H1 (cell line): Measurements from ENCODE around the gene TDRD12. TPM values are rescaled to one million over a fixed set of nuclear protein-coding genes. Genes with fewer than 3 reads are reported as not detected.

Source experiments
- CTCF ChIA-PET: fragments of 300-600 bp; sonication (Branson Sonifier 250); formaldehyde crosslinking; loops from one replicate; lab custom pipeline; 2021; ENCODE audit not compliant: partially characterized antibody; lab: Charles Lee
- POLR2A ChIA-PET: fragments of 300-600 bp; sonication (Branson Sonifier 250); formaldehyde crosslinking; loops from one replicate; lab custom pipeline; 2021; ENCODE audit warnings: inconsistent platforms; ENCODE audit not compliant: partially characterized antibody; lab: Charles Lee
- DNase-seq, 2 experiments: peaks; one replicate each; pipeline versions ENCODE4 v3.0.0 to v3.0.0-alpha.2; 2010 to 2022; ENCODE audit warnings: low spot score in 2 of 2, low read depth in 1 of 2, mixed read lengths in 1 of 2
- FAIRE-seq: peaks from 2 replicates; lab custom pipeline; 2011; peaks lifted over from hg19 to GRCh38; lab: Jason Lieb, UNC
- H2AFZ ChIP-seq: 2 replicates; pipeline ENCODE4 v1.8.1; 2012; ENCODE audit warnings: low read length, inconsistent platforms
- H2AK5ac ChIP-seq: 2 replicates; pipeline ENCODE4 v1.6.1; 2013; ENCODE audit warnings: low read depth, low read length
- H2BK120ac ChIP-seq: replicated peaks from 2 replicates; pipeline ENCODE3; 2013; ENCODE audit warnings: low read depth, low read length, inconsistent platforms
- H2BK12ac ChIP-seq: 2 replicates; pipeline ENCODE4 v1.6.1; 2013; ENCODE audit warnings: low read depth, low read length
- H2BK15ac ChIP-seq: 2 replicates; pipeline ENCODE4 v1.6.1; 2013; ENCODE audit warnings: low read length
- H2BK20ac ChIP-seq: 2 replicates; pipeline ENCODE4 v1.6.1; 2013; ENCODE audit warnings: low read length
- H2BK5ac ChIP-seq: 2 replicates; pipeline ENCODE4 v1.6.1; 2013; ENCODE audit warnings: low read depth, low read length
- H3K14ac ChIP-seq: 2 replicates; pipeline ENCODE4 v1.6.1; 2013; ENCODE audit warnings: inconsistent platforms; ENCODE audit not compliant: insufficient read length
- H3K18ac ChIP-seq: 2 replicates; pipeline ENCODE4 v1.6.1; 2013; ENCODE audit warnings: low read length; ENCODE audit errors: extremely low read depth
- H3K23ac ChIP-seq: 2 replicates; pipeline ENCODE4 v1.6.1; 2013; ENCODE audit warnings: inconsistent platforms; ENCODE audit not compliant: insufficient read length
- H3K23me2 ChIP-seq: 2 replicates; pipeline ENCODE4 v1.6.1; 2013; ENCODE audit warnings: low read depth, low read length
- H3K27ac ChIP-seq: 2 replicates; pipeline ENCODE4 v1.6.1; 2011; ENCODE audit warnings: low read depth, low read length, inconsistent platforms
- H3K27me3 ChIP-seq, 4 experiments: replicated peaks in 1 of 4; 1 replicate in 1 of 4; 2 replicates in 3 of 4; pipeline versions ENCODE4 v1.6.1 to v1.8.1; 2011 to 2013; ENCODE audit warnings: low read length in 3 of 4, mild to moderate bottlenecking in 3 of 4, inconsistent platforms in 2 of 4, mixed read lengths in 2 of 4, moderate library complexity in 1 of 4; ENCODE audit not compliant: control insufficient read depth in 3 of 4, insufficient read depth in 3 of 4; ENCODE audit errors: extremely low read depth in 1 of 4
- H3K36me3 ChIP-seq, 4 experiments: 2 replicates each; pipeline versions ENCODE4 v1.6.1 to v1.8.1; 2011 to 2013; ENCODE audit warnings: mild to moderate bottlenecking in 4 of 4, low read length in 3 of 4, moderate library complexity in 2 of 4, control low read depth in 1 of 4, inconsistent platforms in 1 of 4; ENCODE audit not compliant: insufficient read depth in 4 of 4, control insufficient read depth in 2 of 4
- H3K4ac ChIP-seq: replicated peaks from 2 replicates; pipeline ENCODE3; 2013; ENCODE audit warnings: low read length, low read depth, mixed read lengths, inconsistent platforms; ENCODE audit not compliant: insufficient read length
- H3K4me1 ChIP-seq, 4 experiments: replicated peaks in 1 of 4; 1 replicate in 1 of 4; 2 replicates in 3 of 4; pipeline versions ENCODE4 v1.6.1 to v1.8.1; 2011 to 2013; ENCODE audit warnings: low read length in 3 of 4, inconsistent platforms in 2 of 4, mixed read lengths in 1 of 4; ENCODE audit not compliant: insufficient read depth in 4 of 4, control insufficient read depth in 3 of 4
- H3K4me2 ChIP-seq, 2 experiments: 2 replicates each; pipeline versions ENCODE4 v1.6.1 to v1.8.1; 2011 to 2013; ENCODE audit warnings: low read depth in 2 of 2, low read length in 2 of 2, control low read depth in 1 of 2, inconsistent platforms in 1 of 2, mild to moderate bottlenecking in 1 of 2; ENCODE audit not compliant: insufficient read depth in 1 of 2
- H3K4me3 ChIP-seq, 4 experiments: fragments of 200-600, 300-600 bp in 1 of 4; sonication (generic), shearing (Covaris generic), sonication (Bioruptor Twin) in 1 of 4; 2 replicates each; pipeline versions ENCODE4 v1.5.1 to v1.8.1; 2011 to 2016; ENCODE audit warnings: low read length in 4 of 4, low read depth in 3 of 4, control low read depth in 2 of 4, inconsistent platforms in 2 of 4, mild to moderate bottlenecking in 2 of 4, mixed read lengths in 1 of 4, moderate library complexity in 1 of 4; ENCODE audit not compliant: insufficient read depth in 2 of 4; ENCODE audit errors: extremely low read depth in 1 of 4
- H3K56ac ChIP-seq: replicated peaks from 2 replicates; pipeline ENCODE3; 2013; ENCODE audit warnings: low read depth, mild to moderate bottlenecking, mixed read lengths, low read length, inconsistent platforms; ENCODE audit not compliant: insufficient read length
- H3K79me1 ChIP-seq: 2 replicates; pipeline ENCODE4 v1.6.1; 2013; ENCODE audit warnings: low read depth, low read length, control low read depth
- H3K79me2 ChIP-seq, 2 experiments: 2 replicates each; pipeline versions ENCODE4 v1.6.1 to v1.8.1; 2012 to 2013; ENCODE audit warnings: low read length in 2 of 2, mild to moderate bottlenecking in 2 of 2, inconsistent platforms in 1 of 2; ENCODE audit not compliant: insufficient read depth in 2 of 2, control insufficient read depth in 1 of 2
- H3K9ac ChIP-seq, 4 experiments: replicated peaks in 1 of 4; 1 replicate in 1 of 4; 2 replicates in 3 of 4; pipeline versions ENCODE4 v1.6.1 to v1.8.1; 2011 to 2013; ENCODE audit warnings: low read depth in 3 of 4, low read length in 3 of 4, control low read depth in 2 of 4, mild to moderate bottlenecking in 2 of 4, moderate library complexity in 2 of 4, inconsistent platforms in 1 of 4; ENCODE audit errors: extremely low read depth in 1 of 4
- H3K9me3 ChIP-seq, 2 experiments: 2 replicates each; pipeline versions ENCODE4 v1.6.1 to v1.8.1; 2012 to 2013; ENCODE audit warnings: mild to moderate bottlenecking in 2 of 2, moderate library complexity in 2 of 2, control low read depth in 1 of 2, inconsistent platforms in 1 of 2, low read depth in 1 of 2, low read length in 1 of 2, mixed read lengths in 1 of 2; ENCODE audit not compliant: insufficient read depth in 2 of 2
- H4K20me1 ChIP-seq, 2 experiments: replicated peaks in 1 of 2; 2 replicates each; pipeline versions ENCODE3 to v1.8.1; 2011 to 2013; ENCODE audit warnings: inconsistent platforms in 2 of 2, low read length in 2 of 2, mild to moderate bottlenecking in 1 of 2; ENCODE audit not compliant: insufficient read depth in 2 of 2, control insufficient read depth in 1 of 2
- H4K5ac ChIP-seq: 2 replicates; pipeline ENCODE4 v1.6.1; 2013; ENCODE audit warnings: low read length, low read depth, mixed read lengths, inconsistent platforms; ENCODE audit not compliant: insufficient read length
- H4K8ac ChIP-seq: 2 replicates; pipeline ENCODE4 v1.8.0; 2013; ENCODE audit warnings: mild to moderate bottlenecking, moderate library complexity, low read length, inconsistent platforms; ENCODE audit not compliant: insufficient read depth; ENCODE audit errors: extremely low read depth
- H4K91ac ChIP-seq: replicated peaks from 2 replicates; pipeline ENCODE3; 2013; ENCODE audit warnings: low read length, mixed read lengths, inconsistent platforms; ENCODE audit not compliant: insufficient read length
- POLR2AphosphoS5 ChIP-seq: IDR thresholded peaks from 2 replicates; pipeline ENCODE4 v1.6.1; 2011; ENCODE audit warnings: low read depth, low read length
- POU5F1 ChIP-seq: IDR thresholded peaks from 2 replicates; pipeline ENCODE4 v1.6.1; 2011; ENCODE audit warnings: low read depth, mild to moderate bottlenecking, low read length, moderate library complexity
- RAD21 ChIP-seq, 2 experiments: IDR thresholded peaks in 1 of 2; conservative IDR thresholded peaks in 1 of 2; 2 replicates each; pipeline ENCODE4 v1.6.1; 2011; ENCODE audit warnings: low read depth in 2 of 2, low read length in 2 of 2, improper control_type of control experiment in 1 of 2, inconsistent platforms in 1 of 2, mild to moderate bottlenecking in 1 of 2, moderate library complexity in 1 of 2
- RBBP5 ChIP-seq: IDR thresholded peaks from 2 replicates; pipeline ENCODE4 v1.7.1; 2012; ENCODE audit warnings: low read depth, mild to moderate bottlenecking, inconsistent platforms, low read length, moderate library complexity, borderline replicate concordance
- TCF12 ChIP-seq: IDR thresholded peaks from 2 replicates; pipeline ENCODE4 v1.6.1; 2011; ENCODE audit warnings: low read depth, mild to moderate bottlenecking, low read length
- WGBS, 2 experiments: shearing (Covaris generic) in 1 of 2; methylation state at CpG; one replicate each; pipeline versions ENCODE4 v1.1.6 to v1.1.7; 2013 to 2015; ENCODE audit warnings: low lambda C conversion rate in 2 of 2, mixed read lengths in 2 of 2, inconsistent platforms in 1 of 2, low coverage in 1 of 2, missing lambda C conversion rate in 1 of 2; ENCODE audit not compliant: insufficient replicate concordance in 2 of 2, insufficient coverage in 1 of 2, insufficient read length in 1 of 2; ENCODE audit errors: extremely low coverage in 1 of 2, missing lambda C conversion rate in 1 of 2; 5-methylcytosine and 5-hydroxymethylcytosine counted together
- polyA plus RNA-seq, 7 experiments: library from polyadenylated mRNA; depleted of rRNA in 3 of 7; stranded (reverse) in 5 of 7; unstranded in 2 of 7; fragments of >200 nt in 5 of 7; fragments of 200-250 nt in 2 of 7; gene quantifications; 1 replicate in 5 of 7; 2 replicates in 1 of 7; 4 replicates in 1 of 7; pipeline versions ENCODE4 v1.2.1 to v1.2.3, GENCODE V29; 2011 to 2013; ENCODE audit warnings: missing spikeins in 2 of 7, mixed read lengths in 2 of 7
- total RNA-seq: library from RNA; stranded (reverse); fragmentation: NEBNext Ultra II Directional; extraction: Animal tissue kit (Norgen Biotek cat#: 25700); gene quantifications from 2 replicates; pipeline ENCODE4 v1.2.1, GENCODE V29; 2021
- TF ChIP-seq, protein P1 (sequence below), 3 experiments: IDR thresholded peaks; 1 replicate in 2 of 3; 2 replicates in 1 of 3; pipeline versions ENCODE4 v1.5.1 to v1.6.1; 2011; ENCODE audit warnings: low read length in 3 of 3, mild to moderate bottlenecking in 3 of 3, inconsistent platforms in 2 of 3, low read depth in 1 of 3, moderate library complexity in 1 of 3; ENCODE audit not compliant: insufficient read depth in 1 of 3; ENCODE audit errors: control extremely low read depth in 1 of 3

TDRD12 gene
- total and polyA plus RNA-seq, 2 of the 8 experiments (the other 6 are each of a cell fraction or from before 2014, with no cell fraction given): 0.39 to 0.88 TPM

DNA sequence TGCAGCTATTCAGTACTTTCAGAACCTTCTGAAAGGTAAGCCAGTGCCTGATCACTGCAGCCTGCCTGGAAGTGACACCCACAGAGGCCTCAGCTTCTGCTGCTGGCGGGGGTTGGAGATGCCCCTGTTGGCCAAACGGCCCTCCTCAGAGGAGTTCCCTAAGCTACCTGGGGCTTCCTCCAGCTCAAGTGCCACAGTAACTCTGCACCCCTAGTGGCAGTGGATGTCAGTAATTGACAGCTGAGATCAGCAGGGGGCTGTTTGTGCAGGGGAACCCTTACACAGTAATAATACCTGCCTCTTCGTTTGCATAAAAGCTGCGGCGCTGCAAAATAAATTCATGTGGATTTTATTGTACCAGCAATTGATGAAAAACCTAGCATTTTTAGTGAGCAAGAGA lies 28.9 kb downstream of the TDRD12 start:
- H2BK12ac ChIP-seq: no peak overlapping the region
- no peak overlapping the region for H4K91ac ChIP-seq
- FAIRE-seq (no peak), DNase-seq (peak in 1 of 2 experiments; percentile 44)
- no peak overlapping the region for H4K5ac ChIP-seq
- WGBS, 2 experiments: 87% methylated on average over 5 of the region's 5 CpGs; no CpG with 5 or more reads in 1 of the 2 experiments
- H3K4me3 ChIP-seq: no peak overlapping the region
- H3K4me2 ChIP-seq: no peak overlapping the region
- no peak overlapping the region for H3K23ac ChIP-seq
- H3K18ac ChIP-seq: no peak overlapping the region
- H3K36me3 ChIP-seq: no peaks in the 10 kb centered on the region
- no peak overlapping the region for H2BK20ac ChIP-seq
- H4K8ac ChIP-seq: no peak overlapping the region; the same call in 1 of the 2 replicates
- no peak overlapping the region for H3K27ac ChIP-seq
- no peak overlapping the region for H3K14ac ChIP-seq
- no peaks in the 10 kb centered on the region for H4K20me1 ChIP-seq
- H2AFZ ChIP-seq: no peak overlapping the region
- no peak overlapping the region for H2AK5ac ChIP-seq
- H3K4ac ChIP-seq: no peak overlapping the region
- ChIA-PET POLR2A (interaction anchor here (1.2 kb wide), 1 partner anchor 39 kb away, joined by 4 read pairs; no protein-coding TSS in a partner anchor), CTCF (interaction anchor here (0.5 to 1.8 kb wide), 11 partner anchors 10 to 216 kb away, joined by 3 to 6 read pairs (median 4); no protein-coding TSS in a partner anchor)
- no peak overlapping the region for H2BK15ac ChIP-seq
- H3K27me3 ChIP-seq: no peaks in the 10 kb centered on the region
- no peak overlapping the region for H3K9ac ChIP-seq
- H3K79me2 ChIP-seq: no peaks in the 10 kb centered on the region
- no peaks in the 10 kb centered on the region for H3K9me3 ChIP-seq
- no peaks in the 10 kb centered on the region for H3K79me1 ChIP-seq
- H2BK120ac ChIP-seq: no peak overlapping the region
- TF ChIP-seq POU5F1: no peak
- TF ChIP-seq RAD21 (IDR thresholded peaks at IDR 0.05 in 1 of 2, conservative IDR thresholded peaks at IDR 0.05 in 1 of 2; ENCODE audit: low read depth in 2 of 2, low read length in 2 of 2): peak in 1 of 2 experiments; percentile 34; a peak in 1 of 4 replicates
- TF ChIP-seq RBBP5: no peak
- TF ChIP-seq POLR2AphosphoS5: no peak
- TF ChIP-seq, protein P1, sequence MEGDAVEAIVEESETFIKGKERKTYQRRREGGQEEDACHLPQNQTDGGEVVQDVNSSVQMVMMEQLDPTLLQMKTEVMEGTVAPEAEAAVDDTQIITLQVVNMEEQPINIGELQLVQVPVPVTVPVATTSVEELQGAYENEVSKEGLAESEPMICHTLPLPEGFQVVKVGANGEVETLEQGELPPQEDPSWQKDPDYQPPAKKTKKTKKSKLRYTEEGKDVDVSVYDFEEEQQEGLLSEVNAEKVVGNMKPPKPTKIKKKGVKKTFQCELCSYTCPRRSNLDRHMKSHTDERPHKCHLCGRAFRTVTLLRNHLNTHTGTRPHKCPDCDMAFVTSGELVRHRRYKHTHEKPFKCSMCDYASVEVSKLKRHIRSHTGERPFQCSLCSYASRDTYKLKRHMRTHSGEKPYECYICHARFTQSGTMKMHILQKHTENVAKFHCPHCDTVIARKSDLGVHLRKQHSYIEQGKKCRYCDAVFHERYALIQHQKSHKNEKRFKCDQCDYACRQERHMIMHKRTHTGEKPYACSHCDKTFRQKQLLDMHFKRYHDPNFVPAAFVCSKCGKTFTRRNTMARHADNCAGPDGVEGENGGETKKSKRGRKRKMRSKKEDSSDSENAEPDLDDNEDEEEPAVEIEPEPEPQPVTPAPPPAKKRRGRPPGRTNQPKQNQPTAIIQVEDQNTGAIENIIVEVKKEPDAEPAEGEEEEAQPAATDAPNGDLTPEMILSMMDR (IDR thresholded peaks at IDR 0.05; ENCODE audit: control extremely low read depth in 1 of 3, insufficient read depth in 1 of 3, low read depth in 1 of 3, low read length in 3 of 3): peak; percentile 28 to 43 (median 33); a peak in 3 of 4 replicates
- TF ChIP-seq TCF12: no peak
- peaks cover 7% of the 10 kb centered on the region; the same call in 1 of the 2 replicates for H3K23me2 ChIP-seq
- H3K4me1 ChIP-seq: no peaks in the 10 kb centered on the region; a peak in 1 of 7 replicates
- no peak overlapping the region for H2BK5ac ChIP-seq
- no peak overlapping the region for H3K56ac ChIP-seq
